Measurements from ENCODE around the gene IL15RA.
"Not testable (repeated sequence)": the region's sequence is repeated elsewhere in the genome, so short reads cannot be mapped to it uniquely, and the experiment has no call there.

Gene IL15RA

GRCh38 chr10:5948208-5948585, 29.1 kb downstream of the IL15RA start:
- DNase-seq: no peak

GRCh38 chr10:5947471-5948207, 29.7 kb downstream of the IL15RA start:
- no peak for DNase-seq

- no peak for DNase-seq
These were observed 30.6 kb downstream of the IL15RA start for GRCh38 chr10:5946786-5947185.

- not testable (repeated sequence) for DNase-seq
These were observed 30.9 kb downstream of the IL15RA start for GRCh38 chr10:5946419-5946775.

GRCh38 chr10:5945561-5946418, 31.6 kb downstream of the IL15RA start:
- DNase-seq: no peak

- DNase-seq: no peak
These were observed 32.2 kb downstream of the IL15RA start for GRCh38 chr10:5945190-5945509.

- no peak for DNase-seq
These were observed 32.8 kb downstream of the IL15RA start for GRCh38 chr10:5944389-5945189.

- DNase-seq: no peak
These were observed 33.8 kb downstream of the IL15RA start for GRCh38 chr10:5943536-5943935.

- DNase-seq: no peak
These were observed 34.9 kb downstream of the IL15RA start for GRCh38 chr10:5942474-5942873.

GRCh38 chr10:5942001-5942400, 35.3 kb downstream of the IL15RA start:
- DNase-seq: no peak

GRCh38 chr10:5941579-5941978, 35.8 kb downstream of the IL15RA start:
- no peak for DNase-seq

- no peak for DNase-seq
These were observed 36.5 kb downstream of the IL15RA start for GRCh38 chr10:5940807-5941218.

GRCh38 chr10:5938291-5938690, 39.1 kb downstream of the IL15RA start:
- DNase-seq: no peak

- no peak for DNase-seq
These were observed 40.3 kb downstream of the IL15RA start for GRCh38 chr10:5937016-5937415.

GRCh38 chr10:5935628-5936027, 41.7 kb downstream of the IL15RA start:
- no peak for DNase-seq

- no peak for DNase-seq
These were observed 43.3 kb downstream of the IL15RA start for GRCh38 chr10:5933909-5934546.

- DNase-seq: no peak
These were observed 45.0 kb downstream of the IL15RA start for GRCh38 chr10:5932345-5932744.

- no peak for DNase-seq
These were observed 47.1 kb downstream of the IL15RA start for GRCh38 chr10:5930272-5930671.

GRCh38 chr10:5929442-5929841, 47.9 kb downstream of the IL15RA start:
- DNase-seq: no peak

GRCh38 chr10:5927306-5927705, 50.0 kb downstream of the IL15RA start:
- no peak for DNase-seq

GRCh38 chr10:5924889-5925288, 52.5 kb downstream of the IL15RA start:
- no peak for DNase-seq

- no peak for DNase-seq
These were observed 55.6 kb downstream of the IL15RA start for GRCh38 chr10:5921746-5922145.

- no peak for DNase-seq
These were observed 57.8 kb downstream of the IL15RA start for GRCh38 chr10:5919568-5919967.
